PC-9 (cell line): ENCODE data around the gene CD209. TPM values are rescaled to one million over a fixed set of nuclear protein-coding genes. Genes with fewer than 3 reads are reported as not detected.
"Not testable (repeated sequence)": the region's sequence is repeated elsewhere in the genome, so short reads cannot be mapped to it uniquely, and the experiment has no call there.

ENCODE experiments used
- BruUV-seq: library from RNA; stranded (reverse); fragments of 400-500 nt; replicated peaks from 2 replicates; lab custom pipeline; 2021; lab: Mats Ljungman, UMichigan
- CTCF ChIA-PET: fragments of 300-600 bp; sonication (Branson Sonifier 250); formaldehyde crosslinking; loops from one replicate; lab custom pipeline; 2022; ENCODE audit warnings: antibody characterized with exemption; lab: Charles Lee
- POLR2A ChIA-PET: fragments of 300-600 bp; sonication (Branson Sonifier 250); formaldehyde crosslinking; loops from one replicate; lab custom pipeline; 2022; ENCODE audit warnings: antibody characterized with exemption; ENCODE audit not compliant: unreplicated experiment; lab: Charles Lee
- DNase-seq, 2 experiments: peaks; one replicate each; pipeline versions ENCODE4 v3.0.0 to v3.0.0-alpha.2; 2015 to 2022; ENCODE audit warnings: mixed read lengths in 1 of 2
- H2AFZ ChIP-seq: fragments of 200-600 bp; sonication (generic); 2 replicates; pipeline ENCODE4 v1.8.1; 2017; ENCODE audit warnings: antibody characterized with exemption
- H3F3A ChIP-seq: fragments of 200-600 bp; sonication (generic); 2 replicates; pipeline ENCODE4 v1.8.1; 2017; ENCODE audit warnings: antibody characterized with exemption, mild to moderate bottlenecking, low read depth; ENCODE audit not compliant: insufficient read depth
- H3K27ac ChIP-seq: fragments of 200-600 bp; sonication (generic); 2 replicates; pipeline ENCODE4 v1.6.1; 2016; ENCODE audit warnings: mixed run types
- H3K27me3 ChIP-seq: fragments of 200-600 bp; sonication (generic); 2 replicates; pipeline ENCODE4 v1.6.1; 2016; ENCODE audit warnings: low read depth, mixed run types; ENCODE audit not compliant: insufficient read depth
- H3K36me3 ChIP-seq: fragments of 200-600 bp; sonication (generic); 2 replicates; pipeline ENCODE4 v1.6.1; 2016; ENCODE audit warnings: low read depth, mixed run types
- H3K4me1 ChIP-seq: fragments of 200-600 bp; sonication (generic); replicated peaks from 2 replicates; pipeline ENCODE4 v1.6.1; 2016; ENCODE audit warnings: mixed run types; ENCODE audit not compliant: insufficient read depth
- H3K4me2 ChIP-seq: fragments of 200-600 bp; sonication (generic); 2 replicates; pipeline ENCODE4 v1.6.1; 2017; ENCODE audit warnings: mixed run types
- H3K4me3 ChIP-seq: fragments of 200-600 bp; sonication (generic); 2 replicates; pipeline ENCODE4 v1.6.1; 2016; ENCODE audit warnings: mixed run types
- H3K79me2 ChIP-seq: fragments of 200-600 bp; sonication (generic); 2 replicates; pipeline ENCODE4 v1.6.1; 2017; ENCODE audit warnings: low read depth, mixed run types
- H3K9me2 ChIP-seq: fragments of 200-600 bp; sonication (generic); 2 replicates; pipeline ENCODE4 v1.8.1; 2017; ENCODE audit warnings: mild to moderate bottlenecking; ENCODE audit not compliant: insufficient read depth
- H3K9me3 ChIP-seq: fragments of 200-600 bp; sonication (generic); 2 replicates; pipeline ENCODE4 v1.8.1; 2016; ENCODE audit warnings: low read depth; ENCODE audit not compliant: insufficient read depth
- H4K20me1 ChIP-seq: fragments of 200-600 bp; sonication (generic); 2 replicates; pipeline ENCODE4 v1.8.1; 2017; ENCODE audit not compliant: insufficient read depth
- EZH2 ChIP-seq: fragments of 200-600 bp; sonication (generic); IDR thresholded peaks from 2 replicates; pipeline ENCODE4 v1.8.0; 2017; ENCODE audit warnings: antibody characterized with exemption, low read depth
- intact Hi-C: fragments of 100-400 bp; cut with micrococcal nuclease; formaldehyde crosslinking; loops from one replicate; pipeline ENCODE4 v1.10.0; 2022; ENCODE audit not compliant: unreplicated experiment
- total RNA-seq: library from RNA; stranded (reverse); gene quantifications from 2 replicates; pipeline ENCODE4 v1.2.3, GENCODE V29; 2021
- TF ChIP-seq, protein P1 (sequence below): fragments of 200-600 bp; sonication (generic); conservative IDR thresholded peaks from 2 replicates; pipeline ENCODE4 v1.6.1; 2017; ENCODE audit warnings: mixed run types, antibody characterized with exemption, mild to moderate bottlenecking, moderate library complexity

CD209 gene
- total RNA-seq, 1 experiment from 2014 or later: not detected

GRCh38 chr19:7748756-7749155 is 1.4 kb upstream of the CD209 start:
- intact Hi-C loops: loop anchor here (2.0 to 5.0 kb wide), 2 partner anchors 49 to 104 kb away; no protein-coding TSS in a partner anchor
- Histone ChIP-seq H3K9me3 (no peaks in the 10 kb centered on the region), H3K4me3 (no peak overlapping the region), H3K4me2 (no peak overlapping the region), H3K4me1 (0 out of 2 replicates have a peak, but pooled peaks cover 5% of the 10 kb centered on the region), H3K79me2 (no peaks in the 10 kb centered on the region), H3F3A (peaks cover 3% of the 10 kb centered on the region; the same call in 1 of the 2 replicates), H3K27ac (no peak overlapping the region), H3K36me3 (no peaks in the 10 kb centered on the region), H2AFZ (no peak overlapping the region), H3K27me3 (peaks cover 11% of the 10 kb centered on the region; the same call in 1 of the 2 replicates), H3K9me2 (no peaks in the 10 kb centered on the region), H4K20me1 (no peaks in the 10 kb centered on the region)
- CTCF ChIA-PET: no interaction called here
- POLR2A ChIA-PET: no interaction called here
- DNase-seq: peak; percentile 30 to 81
- TF ChIP-seq EZH2: no peak
- TF ChIP-seq, protein P1, sequence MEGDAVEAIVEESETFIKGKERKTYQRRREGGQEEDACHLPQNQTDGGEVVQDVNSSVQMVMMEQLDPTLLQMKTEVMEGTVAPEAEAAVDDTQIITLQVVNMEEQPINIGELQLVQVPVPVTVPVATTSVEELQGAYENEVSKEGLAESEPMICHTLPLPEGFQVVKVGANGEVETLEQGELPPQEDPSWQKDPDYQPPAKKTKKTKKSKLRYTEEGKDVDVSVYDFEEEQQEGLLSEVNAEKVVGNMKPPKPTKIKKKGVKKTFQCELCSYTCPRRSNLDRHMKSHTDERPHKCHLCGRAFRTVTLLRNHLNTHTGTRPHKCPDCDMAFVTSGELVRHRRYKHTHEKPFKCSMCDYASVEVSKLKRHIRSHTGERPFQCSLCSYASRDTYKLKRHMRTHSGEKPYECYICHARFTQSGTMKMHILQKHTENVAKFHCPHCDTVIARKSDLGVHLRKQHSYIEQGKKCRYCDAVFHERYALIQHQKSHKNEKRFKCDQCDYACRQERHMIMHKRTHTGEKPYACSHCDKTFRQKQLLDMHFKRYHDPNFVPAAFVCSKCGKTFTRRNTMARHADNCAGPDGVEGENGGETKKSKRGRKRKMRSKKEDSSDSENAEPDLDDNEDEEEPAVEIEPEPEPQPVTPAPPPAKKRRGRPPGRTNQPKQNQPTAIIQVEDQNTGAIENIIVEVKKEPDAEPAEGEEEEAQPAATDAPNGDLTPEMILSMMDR: peak; percentile 64
- BruUV-seq: no TSS peak

DNA sequence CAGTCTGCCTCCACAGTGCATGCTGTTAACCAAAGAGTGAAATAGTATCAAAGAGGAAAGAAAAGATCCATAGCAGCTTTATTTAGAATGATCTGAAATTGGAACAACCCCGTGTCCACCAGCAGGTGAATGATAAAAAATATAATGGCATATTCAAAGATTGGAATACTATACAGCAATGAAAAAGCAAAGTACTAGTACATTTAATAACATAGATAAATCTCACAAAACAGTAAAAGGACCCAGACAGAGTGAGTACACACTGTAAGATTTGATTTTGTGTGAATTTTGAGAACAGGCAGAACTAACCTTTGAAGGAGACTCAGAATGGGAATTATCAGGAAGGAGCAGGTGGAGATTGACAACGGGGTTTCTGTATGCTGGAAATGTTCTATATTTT is 837 bp upstream of the CD209 start:
- CTCF ChIA-PET: no interaction called here
- 0 out of 2 replicates have a peak, but pooled peaks cover 5% of the 10 kb centered on the region for H3K4me1 ChIP-seq

GRCh38 chr19:7746306-7746705 is 1.0 kb downstream of the CD209 start:
- H2AFZ ChIP-seq, H4K20me1 ChIP-seq, POLR2A ChIA-PET, CTCF ChIA-PET, H3K9me3 ChIP-seq, H3K9me2 ChIP-seq, H3K4me2 ChIP-seq, H3F3A ChIP-seq, H3K79me2 ChIP-seq, BruUV-seq, H3K4me3 ChIP-seq, DNase-seq, H3K27ac ChIP-seq, H3K4me1 ChIP-seq, H3K36me3 ChIP-seq: not testable (repeated sequence)
- intact Hi-C loops: loop anchor here (5.0 kb wide), 1 partner anchor 51 kb away; no protein-coding TSS in a partner anchor
- H3K27me3 ChIP-seq: peaks cover 30% of the 10 kb centered on the region

More for the DNA sequence above, 837 bp upstream of the CD209 start:
- POLR2A ChIA-PET: no interaction called here
- H2AFZ ChIP-seq: no peak overlapping the region
- BruUV-seq: no TSS peak
- no peaks in the 10 kb centered on the region for H3K36me3 ChIP-seq
- H4K20me1 ChIP-seq: no peaks in the 10 kb centered on the region
- TF ChIP-seq EZH2: no peak
- TF ChIP-seq, protein P1: no peak
- no peak overlapping the region for H3K27ac ChIP-seq
- H3K4me3 ChIP-seq: no peak overlapping the region
- peaks cover 17% of the 10 kb centered on the region for H3K27me3 ChIP-seq
- H3K4me2 ChIP-seq: no peak overlapping the region
- peaks cover 3% of the 10 kb centered on the region; the same call in 1 of the 2 replicates for H3F3A ChIP-seq
- H3K9me2 ChIP-seq: no peaks in the 10 kb centered on the region
- DNase-seq: no peak
- no peaks in the 10 kb centered on the region for H3K9me3 ChIP-seq
- H3K79me2 ChIP-seq: no peaks in the 10 kb centered on the region
- intact Hi-C loops: loop anchor here (2.0 to 5.0 kb wide), 2 partner anchors 49 to 105 kb away; no protein-coding TSS in a partner anchor
